AG20443 (cell line): ENCODE results near the gene FBXL17.

Experiments used
- DNase-seq: peaks from one replicate; pipeline ENCODE4 v3.0.0; 2012; ENCODE audit warnings: low spot score, mixed read lengths

The FBXL17 gene

GRCh38 chr5:107993341-107993740 lies 388.6 kb downstream of the FBXL17 start:
- DNase-seq = no peak

- DNase-seq = no peak
These were observed 390.8 kb downstream of the FBXL17 start for GRCh38 chr5:107990881-107991810.

- DNase-seq = no peak
These were observed 396.8 kb downstream of the FBXL17 start for GRCh38 chr5:107985144-107985543.

- DNase-seq = no peak
These were observed 399.0 kb downstream of the FBXL17 start for GRCh38 chr5:107982703-107983425.

- no peak for DNase-seq
These were observed 400.8 kb downstream of the FBXL17 start for GRCh38 chr5:107980923-107981692.

GRCh38 chr5:107979900-107980299 lies 402.0 kb downstream of the FBXL17 start:
- no peak for DNase-seq

- DNase-seq = peak; percentile 14
These were observed 402.6 kb downstream of the FBXL17 start for GRCh38 chr5:107979291-107979690.

GRCh38 chr5:107977550-107978071 lies 404.3 kb downstream of the FBXL17 start:
- DNase-seq = no peak

- DNase-seq = no peak
These were observed 406.3 kb downstream of the FBXL17 start for GRCh38 chr5:107975568-107975967.

- DNase-seq = no peak
These were observed 410.1 kb downstream of the FBXL17 start for GRCh38 chr5:107971846-107972245.

- no peak for DNase-seq
These were observed 412.1 kb downstream of the FBXL17 start for GRCh38 chr5:107969847-107970246.

- DNase-seq = no peak
These were observed 412.9 kb downstream of the FBXL17 start for GRCh38 chr5:107968998-107969397.

GRCh38 chr5:107968406-107968843 lies 413.5 kb downstream of the FBXL17 start:
- DNase-seq = peak; percentile 9

- no peak for DNase-seq
These were observed 415.7 kb downstream of the FBXL17 start for GRCh38 chr5:107966201-107966600.

- DNase-seq = no peak
These were observed 417.2 kb downstream of the FBXL17 start for GRCh38 chr5:107964722-107965121.

GRCh38 chr5:107959573-107960279 lies 422.2 kb downstream of the FBXL17 start:
- no peak for DNase-seq

- no peak for DNase-seq
These were observed 423.0 kb downstream of the FBXL17 start for GRCh38 chr5:107958861-107959260.

- no peak for DNase-seq
These were observed 423.5 kb downstream of the FBXL17 start for GRCh38 chr5:107958432-107958831.

- DNase-seq = no peak
These were observed 424.8 kb downstream of the FBXL17 start for GRCh38 chr5:107957051-107957450.

- no peak for DNase-seq
These were observed 426.6 kb downstream of the FBXL17 start for GRCh38 chr5:107955321-107955720.

- no peak for DNase-seq
These were observed 427.6 kb downstream of the FBXL17 start for GRCh38 chr5:107954254-107954653.
